Uterus (tissue), 2 donors: Measurements from ENCODE around the gene MAOA.

ENCODE experiments used
- CTCF ChIP-seq, 4 experiments: fragments of 200-600 bp in 2 of 4; fragments of 450-650 bp in 2 of 4; sonication (generic) in 2 of 4; IDR thresholded peaks; one replicate each; pipeline ENCODE4 v1.5.1; 2016 to 2019; ENCODE audit warnings: antibody characterized with exemption in 4 of 4, mild to moderate bottlenecking in 2 of 4, moderate library complexity in 1 of 4
- POLR2A ChIP-seq, 2 donors: fragments of 450-650 bp; IDR thresholded peaks; one replicate each; pipeline ENCODE4 v1.6.1; 2016; ENCODE audit warnings: antibody characterized with exemption in 2 of 2, mild to moderate bottlenecking in 1 of 2, moderate library complexity in 1 of 2

- TF ChIP-seq CTCF (IDR thresholded peaks at IDR 0.05) (no peak), POLR2A (IDR thresholded peaks at IDR 0.05) (no peak)
Measured at GRCh38 chrX:43743100-43743822, 87.2 kb downstream of the MAOA start.
